ENCODE measurements around the gene BMPER. TPM values are rescaled to one million over a fixed set of nuclear protein-coding genes. Genes with fewer than 3 reads are reported as not detected.

BMPER gene
- total RNA-seq: 0.32 and 0.46 TPM in 2 replicates

DNA sequence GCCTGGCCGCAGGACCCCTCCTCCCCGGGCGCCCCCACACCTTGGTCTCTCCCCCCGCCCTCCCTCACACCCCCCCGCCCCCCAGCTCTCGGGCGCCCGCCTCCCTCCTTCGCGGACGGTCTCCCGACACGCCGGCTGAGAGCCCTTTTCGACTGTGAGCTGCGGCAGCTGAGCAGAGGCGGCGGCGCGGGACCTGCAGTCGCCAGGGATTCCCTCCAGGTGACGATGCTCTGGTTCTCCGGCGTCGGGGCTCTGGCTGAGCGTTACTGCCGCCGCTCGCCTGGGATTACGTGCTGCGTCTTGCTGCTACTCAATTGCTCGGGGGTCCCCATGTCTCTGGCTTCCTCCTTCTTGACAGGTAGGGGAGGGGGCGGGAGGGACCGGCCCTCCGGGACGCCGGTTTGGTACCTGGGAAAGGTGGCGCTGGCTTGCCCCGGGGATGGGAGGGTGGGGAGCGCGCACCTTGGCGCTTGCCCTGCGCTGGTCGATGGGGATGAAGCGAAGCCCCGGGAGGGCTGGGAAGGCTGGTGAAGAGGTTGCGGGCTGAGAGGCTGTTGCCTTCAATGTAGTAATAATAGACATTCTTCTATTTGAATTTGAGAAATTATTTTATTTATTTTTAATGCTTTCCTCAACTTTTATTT lies at the start of gene BMPER:
TSS of gene BMPER (plus strand) at position 151 of the 644 bp plus-strand sequence. CDS start at position 226, 75 bp downstream.

Data from epithelial cell of umbilical artery (primary cell).